ENCODE data around the gene ADAMTS17.

DNA sequence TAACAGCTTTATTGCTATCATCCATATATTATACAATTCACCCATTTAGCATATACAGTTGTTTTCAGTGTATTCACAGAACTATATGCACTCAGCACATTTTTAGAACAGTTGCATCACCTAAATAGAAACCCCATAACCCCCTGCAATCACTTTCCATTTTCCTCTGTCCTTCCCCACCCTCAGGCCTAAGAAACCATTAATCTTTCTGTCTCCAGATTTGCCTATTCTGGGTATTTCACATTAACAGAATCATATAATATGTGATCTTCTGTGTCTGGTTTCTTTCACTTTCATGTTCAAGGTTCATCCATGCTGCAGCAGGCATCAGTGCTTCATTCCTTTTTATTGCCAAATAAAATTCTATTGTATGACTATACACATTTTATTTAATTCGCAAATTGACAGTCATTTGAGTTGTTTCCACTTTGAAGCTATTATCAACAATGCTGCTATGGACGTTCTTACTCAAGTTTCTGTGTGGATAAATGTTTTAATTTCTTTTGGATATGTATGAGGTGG is 39.8 kb downstream of the ADAMTS17 start:
- TF ChIP-seq CREB1 (IDR thresholded peaks at IDR 0.05; ENCODE audit: low read depth): no peak
- TF ChIP-seq REST (IDR thresholded peaks at IDR 0.05; ENCODE audit: low read depth): no peak
- no peak for TF ChIP-seq TAF1 (IDR thresholded peaks at IDR 0.05; ENCODE audit: low read depth)
- TF ChIP-seq FOXM1 (IDR thresholded peaks at IDR 0.05; ENCODE audit: borderline replicate concordance, low read depth): no peak
- no peak for TF ChIP-seq CEBPB (IDR thresholded peaks at IDR 0.05)
- no peak for TF ChIP-seq EGR1 (IDR thresholded peaks at IDR 0.05)
- no peak for TF ChIP-seq EP300 (IDR thresholded peaks at IDR 0.05; ENCODE audit: borderline replicate concordance)
- TF ChIP-seq TCF12 (IDR thresholded peaks at IDR 0.05; ENCODE audit: low read depth): no peak
- TF ChIP-seq, protein P1, sequence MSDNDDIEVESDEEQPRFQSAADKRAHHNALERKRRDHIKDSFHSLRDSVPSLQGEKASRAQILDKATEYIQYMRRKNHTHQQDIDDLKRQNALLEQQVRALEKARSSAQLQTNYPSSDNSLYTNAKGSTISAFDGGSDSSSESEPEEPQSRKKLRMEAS (IDR thresholded peaks at IDR 0.05): no peak
- no peak for TF ChIP-seq YY1 (IDR thresholded peaks at IDR 0.05; ENCODE audit: low read depth)
- TF ChIP-seq NFIC (IDR thresholded peaks at IDR 0.05): no peak
- no peak for TF ChIP-seq ZBTB7A (IDR thresholded peaks at IDR 0.05; ENCODE audit: low read depth)
- no peak for TF ChIP-seq USF1 (IDR thresholded peaks at IDR 0.05)

All from Ishikawa (cell line).